Measurements from ENCODE around the gene NME3.

The NME3 gene

GRCh38 chr16:1779741-1780676, 8.7 kb upstream of the NME3 start:
- no peak for DNase-seq

- DNase-seq = no peak
Measured at GRCh38 chr16:1779234-1779701, 7.9 kb upstream of the NME3 start.

- no peak for DNase-seq
Measured at GRCh38 chr16:1778200-1779179, 7.1 kb upstream of the NME3 start.

GRCh38 chr16:1777375-1778199, 6.2 kb upstream of the NME3 start:
- no peak for DNase-seq

GRCh38 chr16:1776991-1777374, 5.6 kb upstream of the NME3 start:
- DNase-seq = no peak

- DNase-seq = no peak
Measured at GRCh38 chr16:1776672-1776955, 5.3 kb upstream of the NME3 start.

- no peak for DNase-seq
Measured at GRCh38 chr16:1775846-1776671, 4.7 kb upstream of the NME3 start.

GRCh38 chr16:1775006-1775845, 3.9 kb upstream of the NME3 start:
- no peak for DNase-seq

GRCh38 chr16:1774448-1774780, 3.1 kb upstream of the NME3 start:
- no peak for DNase-seq

- no peak for DNase-seq
Measured at GRCh38 chr16:1773703-1774447, 2.5 kb upstream of the NME3 start.

- DNase-seq = peak; percentile 89
Measured at GRCh38 chr16:1772908-1773702, 1.8 kb upstream of the NME3 start, which contains the start of gene MRPS34. TSS of gene MRPS34 (minus strand) at chr16:1773134. CDS start at chr16:1773119, 15 bp downstream.

GRCh38 chr16:1772362-1772907, 1.1 kb upstream of the NME3 start, which contains the start of gene EME2:
TSS of gene EME2 (plus strand) at chr16:1772810. CDS start at chr16:1773228, 418 bp downstream.
- no peak for DNase-seq

GRCh38 chr16:1771864-1772361, 570 bp upstream of the NME3 start:
- no peak for DNase-seq

GRCh38 chr16:1770328-1771187, 785 bp downstream of the NME3 start:
- peak; percentile 31 for DNase-seq

GRCh38 chr16:1769402-1770300, 1.7 kb downstream of the NME3 start:
- no peak for DNase-seq

- DNase-seq = no peak
Measured at GRCh38 chr16:1768767-1769401, 2.5 kb downstream of the NME3 start.
